Erythroblast (primary cell): ENCODE data around the gene PCDH1.

Experiments used
- GATA1 ChIP-seq: IDR thresholded peaks from 2 replicates; pipeline ENCODE4 v1.6.1; 2011; ENCODE audit warnings: low read depth, mild to moderate bottlenecking, control low read depth, low read length, moderate library complexity
- POLR2A ChIP-seq: IDR thresholded peaks from 2 replicates; pipeline ENCODE4 v1.6.1; 2011; ENCODE audit warnings: mild to moderate bottlenecking, low read length

DNA sequence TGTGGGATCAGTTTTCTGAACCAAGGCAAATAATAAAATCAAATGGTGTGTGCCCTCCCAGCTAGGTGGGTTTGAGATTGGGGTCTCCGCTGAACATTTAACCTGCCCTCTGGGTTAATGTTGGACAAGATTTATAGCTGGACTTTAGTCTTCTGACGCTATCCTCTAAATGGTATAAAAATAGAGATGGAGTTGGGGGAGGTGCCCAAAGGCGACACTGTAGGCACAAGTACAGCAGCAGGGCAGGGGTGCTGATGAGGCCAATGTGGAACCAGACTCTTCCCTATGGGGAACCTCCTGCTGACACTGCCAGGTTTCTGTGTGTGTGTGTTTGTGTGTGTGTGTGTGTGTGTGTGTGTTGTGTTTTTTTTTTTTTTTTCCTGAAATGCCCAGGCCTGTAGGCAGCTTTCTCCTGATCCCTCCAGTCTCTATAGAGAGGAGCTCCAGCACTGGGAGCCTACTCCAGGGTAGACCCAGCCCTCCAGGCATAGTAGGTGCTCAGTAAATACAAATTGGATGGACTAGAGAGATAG lies 37.9 kb downstream of the PCDH1 start:
- no peak for TF ChIP-seq POLR2A
- no peak for TF ChIP-seq GATA1
